HPDE6-E6E7 (cell line): ENCODE results near the gene HKDC1.
A peak's percentile ranks its signal among the peaks of the same experiment; 100 is the strongest.
"Not testable (repeated sequence)": the region's sequence is repeated elsewhere in the genome, so short reads cannot be mapped to it uniquely, and the experiment has no call there.

Source experiments
- DNase-seq: peaks from one replicate; pipeline ENCODE4 v3.0.0; 2011; ENCODE audit warnings: missing footprints; ENCODE audit errors: extremely low spot score

The HKDC1 gene

GRCh38 chr10:69220041-69220451 lies at the start of gene HKDC1:
TSS of gene HKDC1 (plus strand) at chr10:69220332. CDS start at chr10:69220436, 104 bp downstream.
- no peak for DNase-seq

GRCh38 chr10:69172241-69172982 lies 47.7 kb upstream of the HKDC1 start:
- DNase-seq = no peak

GRCh38 chr10:69175326-69175725 lies 44.8 kb upstream of the HKDC1 start:
- not testable (repeated sequence) for DNase-seq

GRCh38 chr10:69176823-69177222 lies 43.3 kb upstream of the HKDC1 start:
- no peak for DNase-seq

- DNase-seq = peak; percentile 13
Measured at GRCh38 chr10:69179089-69179742, 40.9 kb upstream of the HKDC1 start.

- DNase-seq = peak; percentile 96
Measured at GRCh38 chr10:69179743-69180524, 40.2 kb upstream of the HKDC1 start, which contains the start of gene SUPV3L1. TSS of gene SUPV3L1 (plus strand) at chr10:69180234. CDS start at chr10:69180292, 58 bp downstream.

GRCh38 chr10:69180525-69181204 lies 39.5 kb upstream of the HKDC1 start:
- peak; percentile 32 for DNase-seq

GRCh38 chr10:69181433-69181832 lies 38.7 kb upstream of the HKDC1 start:
- no peak for DNase-seq

- no peak for DNase-seq
Measured at GRCh38 chr10:69182005-69182404, 38.1 kb upstream of the HKDC1 start.

- no peak for DNase-seq
Measured at GRCh38 chr10:69186524-69186923, 33.6 kb upstream of the HKDC1 start.

- no peak for DNase-seq
Measured at GRCh38 chr10:69201045-69201444, 19.1 kb upstream of the HKDC1 start.

GRCh38 chr10:69202332-69202731 lies 17.8 kb upstream of the HKDC1 start:
- DNase-seq = no peak

GRCh38 chr10:69208761-69209160 lies 11.4 kb upstream of the HKDC1 start:
- no peak for DNase-seq

GRCh38 chr10:69209787-69210484 lies 10.2 kb upstream of the HKDC1 start:
- no peak for DNase-seq

- no peak for DNase-seq
Measured at GRCh38 chr10:69211104-69211503, 9.0 kb upstream of the HKDC1 start.

- no peak for DNase-seq
Measured at GRCh38 chr10:69211524-69211923, 8.6 kb upstream of the HKDC1 start.

GRCh38 chr10:69213591-69214311 lies 6.4 kb upstream of the HKDC1 start:
- no peak for DNase-seq

GRCh38 chr10:69214666-69215131 lies 5.4 kb upstream of the HKDC1 start:
- DNase-seq = no peak

- no peak for DNase-seq
Measured at GRCh38 chr10:69215405-69216171, 4.5 kb upstream of the HKDC1 start.
